ENCODE results near the gene MAEA. TPM values are rescaled to one million over a fixed set of nuclear protein-coding genes. Genes with fewer than 3 reads are reported as not detected.

The MAEA gene
- total RNA-seq, 1 donor from 2014 or later = 56.3 TPM

DNA sequence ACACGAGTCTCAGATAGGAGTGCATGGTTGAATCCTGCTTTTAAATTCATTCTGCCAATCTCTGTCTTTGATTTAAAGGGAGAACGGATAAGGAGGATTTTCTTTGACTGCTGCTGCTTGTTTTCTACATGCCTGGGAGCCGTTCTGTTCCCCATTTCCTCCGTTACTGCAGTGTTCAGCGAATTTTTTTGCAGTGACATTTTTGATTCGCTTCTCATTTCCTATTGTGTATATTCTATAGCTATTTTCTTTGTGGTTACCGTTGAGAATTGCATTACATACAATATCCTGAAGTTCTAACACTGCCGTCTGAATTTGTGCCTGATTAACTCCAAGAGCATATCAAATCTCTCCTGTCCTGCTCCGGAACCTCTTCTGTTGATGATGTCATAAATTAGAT is 14.8 kb upstream of the MAEA start:
- TF ChIP-seq, protein P1, sequence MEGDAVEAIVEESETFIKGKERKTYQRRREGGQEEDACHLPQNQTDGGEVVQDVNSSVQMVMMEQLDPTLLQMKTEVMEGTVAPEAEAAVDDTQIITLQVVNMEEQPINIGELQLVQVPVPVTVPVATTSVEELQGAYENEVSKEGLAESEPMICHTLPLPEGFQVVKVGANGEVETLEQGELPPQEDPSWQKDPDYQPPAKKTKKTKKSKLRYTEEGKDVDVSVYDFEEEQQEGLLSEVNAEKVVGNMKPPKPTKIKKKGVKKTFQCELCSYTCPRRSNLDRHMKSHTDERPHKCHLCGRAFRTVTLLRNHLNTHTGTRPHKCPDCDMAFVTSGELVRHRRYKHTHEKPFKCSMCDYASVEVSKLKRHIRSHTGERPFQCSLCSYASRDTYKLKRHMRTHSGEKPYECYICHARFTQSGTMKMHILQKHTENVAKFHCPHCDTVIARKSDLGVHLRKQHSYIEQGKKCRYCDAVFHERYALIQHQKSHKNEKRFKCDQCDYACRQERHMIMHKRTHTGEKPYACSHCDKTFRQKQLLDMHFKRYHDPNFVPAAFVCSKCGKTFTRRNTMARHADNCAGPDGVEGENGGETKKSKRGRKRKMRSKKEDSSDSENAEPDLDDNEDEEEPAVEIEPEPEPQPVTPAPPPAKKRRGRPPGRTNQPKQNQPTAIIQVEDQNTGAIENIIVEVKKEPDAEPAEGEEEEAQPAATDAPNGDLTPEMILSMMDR (IDR thresholded peaks at IDR 0.05) = no peak
- Mint-ChIP-seq H3K27me3 (ENCODE audit: low read depth) (no peaks in the 10 kb centered on the region), H3K4me3 (ENCODE audit: unreplicated experiment) (peak overlapping the region; percentile 34), H3K4me1 (ENCODE audit: low read depth) (no peaks in the 10 kb centered on the region), H3K36me3 (ENCODE audit: low read depth) (peaks cover 10% of the 10 kb centered on the region), H3K9me3 (ENCODE audit: low read depth) (peaks cover under 1% of the 10 kb centered on the region), H3K27ac (ENCODE audit: unreplicated experiment) (no peak overlapping the region)
- DNase-seq (ENCODE audit: low spot score) = no peak

DNA sequence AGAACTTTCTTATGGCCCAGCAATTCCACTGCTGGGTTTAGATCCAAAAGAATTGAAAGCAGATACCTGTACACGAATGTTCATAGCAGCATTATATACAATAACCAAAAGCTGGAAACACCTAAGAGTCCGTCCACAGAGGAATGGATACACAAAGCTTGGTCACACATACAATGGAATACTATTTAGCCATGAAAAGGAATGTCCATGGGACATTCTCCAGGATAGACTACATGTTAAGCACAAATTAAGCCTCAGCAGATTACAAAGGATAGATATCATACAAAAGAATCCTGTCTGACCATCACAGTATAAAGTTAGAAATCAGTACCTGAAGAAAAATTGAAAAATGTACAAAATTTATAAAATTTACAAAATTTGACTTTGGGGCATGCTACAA is 12.7 kb upstream of the MAEA start:
- H3K4me3 Mint-ChIP-seq (ENCODE audit: unreplicated experiment) = no peak overlapping the region
- no peak for DNase-seq (ENCODE audit: low spot score)
- H3K36me3 Mint-ChIP-seq (ENCODE audit: low read depth) = peaks cover 5% of the 10 kb centered on the region
- no peaks in the 10 kb centered on the region for H3K9me3 Mint-ChIP-seq (ENCODE audit: low read depth)
- TF ChIP-seq, protein P1 (IDR thresholded peaks at IDR 0.05) = no peak
- H3K27ac Mint-ChIP-seq (ENCODE audit: unreplicated experiment) = no peak overlapping the region
- no peaks in the 10 kb centered on the region for H3K4me1 Mint-ChIP-seq (ENCODE audit: low read depth)
- no peaks in the 10 kb centered on the region for H3K27me3 Mint-ChIP-seq (ENCODE audit: low read depth)

DNA sequence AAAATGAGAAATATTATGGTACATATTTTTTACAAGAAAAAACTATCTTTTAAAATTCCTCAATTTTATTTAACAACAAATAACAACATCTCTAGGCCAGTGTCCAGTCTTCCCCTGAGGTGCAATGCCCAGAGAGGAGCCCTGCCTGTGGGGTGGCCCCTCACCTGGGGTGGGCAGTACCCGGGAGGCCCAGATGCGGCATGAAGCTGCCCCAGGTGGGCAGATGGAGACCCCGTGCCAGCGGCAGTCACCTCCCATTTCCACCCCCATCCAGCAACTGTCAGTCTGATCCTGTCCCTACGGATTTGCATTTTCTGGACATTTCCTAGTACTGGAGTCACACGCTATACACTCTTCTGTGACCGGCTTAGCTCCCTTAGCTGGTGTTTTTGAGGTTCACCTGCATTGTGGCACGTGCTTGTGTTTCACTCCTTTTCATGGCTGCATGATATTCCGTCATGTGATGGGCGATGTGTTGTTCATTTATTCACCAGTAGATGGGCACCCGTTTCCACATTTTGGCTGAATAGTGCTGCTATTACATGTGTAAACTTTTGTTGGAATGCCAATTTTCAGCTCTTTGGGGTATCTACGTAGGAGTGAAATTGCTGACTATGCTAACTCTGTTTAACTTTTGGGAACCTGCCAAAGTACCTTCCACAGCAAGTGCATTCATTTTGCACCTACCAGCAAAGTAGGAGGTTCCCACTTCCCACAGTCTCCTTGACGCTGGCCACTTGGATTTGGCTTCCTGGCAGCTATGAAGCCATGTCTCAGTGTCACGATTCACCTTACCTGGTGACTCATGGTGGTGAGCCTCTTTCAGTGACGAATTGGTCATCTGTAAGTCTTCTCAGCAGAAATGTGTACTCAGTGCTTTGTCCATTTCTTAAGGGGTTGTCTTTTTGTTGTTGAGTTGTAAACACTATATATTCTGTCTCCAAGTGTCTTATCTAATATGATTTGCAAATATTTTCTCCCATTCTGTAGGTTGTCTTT is 11.7 kb upstream of the MAEA start:
- TF ChIP-seq, protein P1 (IDR thresholded peaks at IDR 0.05) = peak; percentile 34
- H3K4me1 Mint-ChIP-seq (ENCODE audit: low read depth) = no peaks in the 10 kb centered on the region
- H3K9me3 Mint-ChIP-seq (ENCODE audit: low read depth) = no peaks in the 10 kb centered on the region
- H3K4me3 Mint-ChIP-seq (ENCODE audit: unreplicated experiment) = no peak overlapping the region
- H3K27ac Mint-ChIP-seq (ENCODE audit: unreplicated experiment) = no peak overlapping the region
- no peak for DNase-seq (ENCODE audit: low spot score)
- no peaks in the 10 kb centered on the region for H3K27me3 Mint-ChIP-seq (ENCODE audit: low read depth)
- peaks cover 5% of the 10 kb centered on the region for H3K36me3 Mint-ChIP-seq (ENCODE audit: low read depth)

DNA sequence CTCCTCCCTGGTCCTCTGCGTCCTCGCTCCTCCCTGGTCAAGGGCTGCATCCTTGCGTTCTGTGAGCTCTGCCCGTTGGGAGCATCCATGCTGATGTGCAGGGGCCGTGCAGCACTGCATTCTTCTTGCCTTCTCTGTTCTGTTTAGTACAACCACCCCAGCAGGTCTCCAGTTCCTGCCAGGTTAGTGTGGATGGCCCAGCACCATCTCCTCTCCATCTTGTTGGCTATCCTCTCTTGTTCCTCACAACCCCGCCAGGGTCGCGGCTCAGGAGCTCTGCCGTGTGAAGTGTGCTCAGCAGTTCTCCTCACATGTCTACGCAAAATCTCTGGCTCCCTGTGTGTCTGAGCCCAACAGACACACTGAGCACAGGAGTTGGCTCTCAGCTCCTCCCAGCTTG is 10.4 kb upstream of the MAEA start:
- no peaks in the 10 kb centered on the region for H3K9me3 Mint-ChIP-seq (ENCODE audit: low read depth)
- no peaks in the 10 kb centered on the region for H3K27me3 Mint-ChIP-seq (ENCODE audit: low read depth)
- H3K36me3 Mint-ChIP-seq (ENCODE audit: low read depth) = peaks cover 5% of the 10 kb centered on the region
- TF ChIP-seq, protein P1 (IDR thresholded peaks at IDR 0.05) = no peak
- no peaks in the 10 kb centered on the region for H3K4me1 Mint-ChIP-seq (ENCODE audit: low read depth)
- no peak overlapping the region for H3K4me3 Mint-ChIP-seq (ENCODE audit: unreplicated experiment)
- DNase-seq (ENCODE audit: low spot score) = no peak
- H3K27ac Mint-ChIP-seq (ENCODE audit: unreplicated experiment) = no peak overlapping the region

DNA sequence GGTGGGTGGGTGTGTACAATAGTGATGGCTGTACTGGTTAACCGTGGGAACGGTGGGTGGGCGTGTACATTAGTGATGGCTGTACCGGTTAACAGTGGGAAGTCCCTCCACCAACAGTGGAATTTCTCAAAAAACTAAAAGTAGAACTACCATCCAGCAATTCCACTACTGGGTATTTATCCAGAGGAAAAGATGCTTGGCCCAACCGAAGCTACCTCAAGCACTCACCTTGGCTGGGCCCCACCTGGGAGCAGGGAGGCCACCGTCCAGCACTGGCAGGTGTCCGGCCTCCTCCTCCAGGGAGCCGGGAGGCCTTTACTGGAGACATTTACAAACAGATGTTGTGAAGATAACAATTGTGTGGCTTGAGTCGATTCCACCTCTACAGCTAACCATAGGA is 6.0 kb upstream of the MAEA start:
- Mint-ChIP-seq H3K36me3 (ENCODE audit: low read depth) (peaks cover 4% of the 10 kb centered on the region), H3K4me3 (ENCODE audit: unreplicated experiment) (no peak overlapping the region), H3K9me3 (ENCODE audit: low read depth) (no peaks in the 10 kb centered on the region), H3K27me3 (ENCODE audit: low read depth) (no peaks in the 10 kb centered on the region), H3K27ac (ENCODE audit: unreplicated experiment) (no peak overlapping the region), H3K4me1 (ENCODE audit: low read depth) (peaks cover 4% of the 10 kb centered on the region)
- no peak for DNase-seq (ENCODE audit: low spot score)
- TF ChIP-seq, protein P1 (IDR thresholded peaks at IDR 0.05) = no peak

Measured in chondrocyte (in vitro differentiated cells).